ENCODE results near the gene INTS3.

- TF ChIP-seq EZH2 (IDR thresholded peaks at IDR 0.05) (no peak), POLR2AphosphoS5 (IDR thresholded peaks at IDR 0.05; ENCODE audit: borderline replicate concordance, low read depth, low read length) (no peak)
Measured at GRCh38 chr1:153777648-153778047, 49.8 kb downstream of the INTS3 start.

Data from SK-N-MC (cell line).